Smooth muscle cell (in vitro differentiated cells): Measurements from ENCODE around the gene RMP24.

Experiments used
- DNase-seq: peaks from one replicate; lab custom pipeline; 2025; ENCODE audit not compliant: unreplicated experiment; lab: John Stamatoyannopoulos, UW
- H2AFZ ChIP-seq: fragments of 200-600 bp; sonication (generic); 2 replicates; pipeline ENCODE4 v1.6.0; 2016; ENCODE audit warnings: antibody characterized with exemption, low read depth, mild to moderate bottlenecking
- H3F3A ChIP-seq: fragments of 200-600 bp; sonication (generic); 2 replicates; pipeline ENCODE4 v1.6.0; 2017; ENCODE audit warnings: antibody characterized with exemption, low read depth
- H3K27ac ChIP-seq: fragments of 200-600 bp; sonication (generic); 2 replicates; pipeline ENCODE4 v1.5.1; 2016; ENCODE audit warnings: low read depth, mild to moderate bottlenecking
- H3K27me3 ChIP-seq: fragments of 200-600 bp; sonication (generic); 2 replicates; pipeline ENCODE4 v1.6.1; 2016; ENCODE audit warnings: low read depth, mild to moderate bottlenecking
- H3K36me3 ChIP-seq: fragments of 200-600 bp; sonication (generic); 2 replicates; pipeline ENCODE4 v1.5.1; 2016; ENCODE audit warnings: low read depth
- H3K4me1 ChIP-seq: fragments of 200-600 bp; sonication (generic); 2 replicates; pipeline ENCODE4 v1.5.1; 2016; ENCODE audit warnings: low read depth
- H3K4me2 ChIP-seq: fragments of 200-600 bp; sonication (generic); 2 replicates; pipeline ENCODE4 v1.6.0; 2016; ENCODE audit warnings: mild to moderate bottlenecking
- H3K4me3 ChIP-seq: fragments of 200-600 bp; sonication (generic); 2 replicates; pipeline ENCODE4 v1.5.1; 2016; ENCODE audit warnings: mild to moderate bottlenecking
- H3K79me2 ChIP-seq: fragments of 200-600 bp; sonication (generic); 2 replicates; pipeline ENCODE4 v1.6.0; 2016; ENCODE audit warnings: low read depth, mild to moderate bottlenecking
- H3K9ac ChIP-seq: fragments of 200-600 bp; sonication (generic); 2 replicates; pipeline ENCODE4 v1.6.0; 2016; ENCODE audit warnings: low read depth
- H3K9me3 ChIP-seq: fragments of 200-600 bp; sonication (generic); replicated peaks from 2 replicates; pipeline ENCODE4 v1.5.1; 2016; ENCODE audit warnings: low read depth
- H4K20me1 ChIP-seq: fragments of 200-600 bp; sonication (generic); 2 replicates; pipeline ENCODE4 v1.6.0; 2016; ENCODE audit warnings: low read depth
- WGBS: methylation state at CpG from one replicate; pipeline ENCODE4 v1.1.7; 2016; ENCODE audit warnings: low lambda C conversion rate; 5-methylcytosine and 5-hydroxymethylcytosine counted together
- TF ChIP-seq, protein P1 (sequence below): fragments of 200-600 bp; sonication (generic); IDR thresholded peaks from 2 replicates; pipeline ENCODE4 v1.5.1; 2017; ENCODE audit warnings: borderline replicate concordance, mild to moderate bottlenecking, antibody characterized with exemption; ENCODE audit not compliant: insufficient read depth, poor library complexity, severe bottlenecking

RMP24 gene

DNA sequence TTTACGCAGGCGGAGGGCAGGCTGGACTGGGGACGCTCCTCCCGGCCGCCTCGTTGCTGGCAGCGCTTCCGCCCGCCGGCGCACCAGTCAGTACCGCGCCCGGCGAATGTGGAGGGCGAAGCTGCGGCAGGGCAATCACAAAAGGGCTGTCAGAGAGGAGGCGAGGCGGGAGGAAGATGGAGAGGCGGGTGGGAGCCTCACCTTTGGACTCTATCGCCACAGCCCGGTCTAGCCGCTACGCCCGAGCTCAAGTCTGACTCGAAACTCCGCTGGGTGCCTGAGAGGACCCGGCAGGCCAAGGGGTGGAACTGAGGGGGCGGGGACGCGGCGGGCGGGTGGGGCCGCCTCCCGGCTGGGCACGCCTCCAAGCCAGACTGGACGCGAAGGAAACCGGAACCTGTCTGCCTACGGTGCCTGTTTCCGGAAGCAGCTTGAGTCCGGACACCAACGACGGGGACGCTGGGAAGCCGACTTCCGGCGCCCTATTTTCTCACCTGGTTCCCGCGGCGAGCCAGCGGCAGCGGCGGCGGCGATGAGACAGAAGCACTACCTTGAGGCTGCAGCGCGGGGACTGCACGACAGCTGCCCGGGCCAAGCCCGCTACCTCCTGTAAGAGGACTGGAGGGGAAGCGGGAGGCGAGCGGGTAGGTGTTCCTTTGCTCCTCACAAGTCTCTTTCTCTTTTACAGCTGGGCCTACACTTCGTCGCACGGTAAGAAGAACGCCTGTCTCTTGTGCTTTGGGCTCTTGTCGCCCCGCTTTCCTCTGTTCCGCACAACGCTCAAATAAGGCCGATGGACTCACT is at the start of gene RMP24:
Gene RMP24 (plus strand): TSS at position 483 of the 804 bp plus-strand sequence.
- no peaks in the 10 kb centered on the region for H4K20me1 ChIP-seq
- peaks cover 18% of the 10 kb centered on the region for H3K36me3 ChIP-seq
- no peaks in the 10 kb centered on the region for H3K27me3 ChIP-seq
- H3F3A ChIP-seq: no peaks in the 10 kb centered on the region
- DNase-seq: peak; percentile 86
- H3K79me2 ChIP-seq: peaks cover 22% of the 10 kb centered on the region
- H3K27ac ChIP-seq: peak within 1 kb of the TSS; percentile 63
- peak within 1 kb of the TSS; percentile 89 for H3K4me3 ChIP-seq
- under 1% methylated on average over 66 of the region's 73 CpGs for WGBS
- peaks cover 6% of the 10 kb centered on the region for H3K4me1 ChIP-seq
- peak within 1 kb of the TSS; percentile 95 for H3K9ac ChIP-seq
- TF ChIP-seq, protein P1, sequence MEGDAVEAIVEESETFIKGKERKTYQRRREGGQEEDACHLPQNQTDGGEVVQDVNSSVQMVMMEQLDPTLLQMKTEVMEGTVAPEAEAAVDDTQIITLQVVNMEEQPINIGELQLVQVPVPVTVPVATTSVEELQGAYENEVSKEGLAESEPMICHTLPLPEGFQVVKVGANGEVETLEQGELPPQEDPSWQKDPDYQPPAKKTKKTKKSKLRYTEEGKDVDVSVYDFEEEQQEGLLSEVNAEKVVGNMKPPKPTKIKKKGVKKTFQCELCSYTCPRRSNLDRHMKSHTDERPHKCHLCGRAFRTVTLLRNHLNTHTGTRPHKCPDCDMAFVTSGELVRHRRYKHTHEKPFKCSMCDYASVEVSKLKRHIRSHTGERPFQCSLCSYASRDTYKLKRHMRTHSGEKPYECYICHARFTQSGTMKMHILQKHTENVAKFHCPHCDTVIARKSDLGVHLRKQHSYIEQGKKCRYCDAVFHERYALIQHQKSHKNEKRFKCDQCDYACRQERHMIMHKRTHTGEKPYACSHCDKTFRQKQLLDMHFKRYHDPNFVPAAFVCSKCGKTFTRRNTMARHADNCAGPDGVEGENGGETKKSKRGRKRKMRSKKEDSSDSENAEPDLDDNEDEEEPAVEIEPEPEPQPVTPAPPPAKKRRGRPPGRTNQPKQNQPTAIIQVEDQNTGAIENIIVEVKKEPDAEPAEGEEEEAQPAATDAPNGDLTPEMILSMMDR: no peak
- peak within 1 kb of the TSS; percentile 98 for H2AFZ ChIP-seq
- H3K4me2 ChIP-seq: peak within 1 kb of the TSS; percentile 100
- H3K9me3 ChIP-seq: no peaks in the 10 kb centered on the region

DNA sequence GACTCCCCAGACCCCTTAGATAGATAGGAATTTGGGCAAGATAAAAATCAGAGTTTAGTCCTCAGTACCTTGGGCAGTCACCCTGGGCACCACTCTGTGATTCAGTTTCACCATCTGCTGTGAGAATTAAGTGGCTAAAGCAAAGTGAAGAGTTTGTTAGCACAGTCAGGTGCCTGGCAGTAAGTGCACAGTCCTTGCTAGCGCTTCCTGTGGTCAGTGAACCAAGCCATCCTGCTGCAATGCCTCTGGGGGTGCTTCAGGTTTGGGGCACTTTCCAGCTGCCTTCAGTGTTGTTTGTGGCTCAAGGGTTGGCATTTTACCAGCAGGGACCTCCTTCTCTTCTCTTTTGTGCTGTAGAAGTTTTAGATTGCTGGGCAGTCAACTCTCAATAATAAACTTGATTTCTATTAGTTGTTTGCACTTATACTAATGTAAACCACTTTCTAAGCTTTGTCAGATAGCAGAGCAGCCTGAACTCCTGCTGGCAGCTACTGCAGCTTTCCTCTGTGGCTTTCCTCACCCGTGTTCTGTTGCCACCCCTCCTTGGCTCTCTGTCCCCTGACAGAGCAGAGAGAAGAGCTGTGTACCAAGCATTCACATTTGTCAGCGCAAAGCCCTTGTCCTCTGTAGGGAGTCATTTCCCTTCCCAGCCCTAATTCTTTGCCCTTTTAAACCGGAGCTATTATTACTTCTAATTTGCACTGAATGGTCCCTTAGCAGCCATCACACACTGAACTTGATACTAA is 48.4 kb upstream of the RMP24 start:
- TF ChIP-seq, protein P1: no peak
- Histone ChIP-seq H3K27ac (no peak overlapping the region), H4K20me1 (no peaks in the 10 kb centered on the region), H3K79me2 (no peaks in the 10 kb centered on the region), H2AFZ (no peak overlapping the region), H3K9ac (no peak overlapping the region), H3K9me3 (no peaks in the 10 kb centered on the region), H3F3A (no peaks in the 10 kb centered on the region), H3K4me2 (no peak overlapping the region), H3K27me3 (no peaks in the 10 kb centered on the region), H3K4me1 (peaks cover 6% of the 10 kb centered on the region), H3K4me3 (no peak overlapping the region), H3K36me3 (no peaks in the 10 kb centered on the region)
- DNase-seq: no peak
- WGBS: 73% methylated on average over 4 of the region's 4 CpGs

DNA sequence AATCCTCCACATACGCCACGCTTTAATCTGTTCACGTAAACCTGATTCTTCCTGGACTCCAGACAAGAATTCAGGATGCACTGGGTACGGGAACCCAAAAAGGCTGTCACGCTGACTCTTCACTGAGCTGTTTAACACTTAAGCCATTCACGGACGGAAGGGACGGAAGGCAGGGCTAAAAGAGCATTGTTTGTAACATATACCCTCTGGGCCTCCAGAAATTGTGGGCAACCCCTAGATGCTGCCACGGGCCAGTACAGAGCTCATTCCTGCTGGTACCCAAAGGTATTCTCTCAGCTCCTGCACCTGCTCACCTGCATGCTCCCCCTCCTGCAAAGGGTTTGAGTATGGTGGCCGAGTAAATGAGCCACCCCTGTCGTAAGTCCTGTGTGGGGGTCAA is 45.6 kb upstream of the RMP24 start:
- WGBS: 95% methylated on average over 11 of the region's 11 CpGs
- no peak overlapping the region for H2AFZ ChIP-seq
- H3K36me3 ChIP-seq: no peaks in the 10 kb centered on the region
- no peak overlapping the region for H3K27ac ChIP-seq
- no peaks in the 10 kb centered on the region for H4K20me1 ChIP-seq
- TF ChIP-seq, protein P1: no peak
- no peak for DNase-seq
- H3K79me2 ChIP-seq: no peaks in the 10 kb centered on the region
- H3K9me3 ChIP-seq: peaks cover 7% of the 10 kb centered on the region
- H3K4me2 ChIP-seq: no peak overlapping the region
- no peak overlapping the region for H3K9ac ChIP-seq
- H3K4me1 ChIP-seq: peaks cover 6% of the 10 kb centered on the region
- no peak overlapping the region for H3K4me3 ChIP-seq
- no peaks in the 10 kb centered on the region for H3F3A ChIP-seq
- H3K27me3 ChIP-seq: no peaks in the 10 kb centered on the region
